Loucy (cell line): ENCODE results near the gene PLN.

Source experiments
- H2AFZ ChIP-seq: fragments of 200-600 bp; sonication (generic); 2 replicates; pipeline ENCODE4 v1.6.0; 2016; ENCODE audit warnings: antibody characterized with exemption, mild to moderate bottlenecking, low read length, moderate library complexity
- H3F3A ChIP-seq: fragments of 200-600 bp; 2 replicates; pipeline ENCODE4 v1.6.0; 2016; ENCODE audit warnings: antibody characterized with exemption, low read depth, mild to moderate bottlenecking
- H3K27me3 ChIP-seq: fragments of 200-600 bp; sonication (generic); 2 replicates; pipeline ENCODE4 v1.6.1; 2014; ENCODE audit warnings: low read length, mild to moderate bottlenecking; ENCODE audit not compliant: insufficient read depth, poor library complexity, severe bottlenecking
- H3K36me3 ChIP-seq: fragments of 200-600 bp; sonication (generic); 2 replicates; pipeline ENCODE4 v1.6.1; 2016; ENCODE audit warnings: low read length; ENCODE audit not compliant: insufficient read depth
- H3K4me1 ChIP-seq: fragments of 200-600 bp; sonication (generic); 2 replicates; pipeline ENCODE4 v1.5.1; 2014; ENCODE audit warnings: low read length, mild to moderate bottlenecking; ENCODE audit not compliant: insufficient read depth, poor library complexity, severe bottlenecking
- H3K4me2 ChIP-seq: fragments of 200-600 bp; sonication (generic); 2 replicates; pipeline ENCODE4 v1.6.0; 2014; ENCODE audit warnings: antibody characterized with exemption, low read length, low read depth, mild to moderate bottlenecking; ENCODE audit not compliant: poor library complexity, severe bottlenecking
- H3K4me3 ChIP-seq: fragments of 200-600 bp; sonication (generic); 2 replicates; pipeline ENCODE4 v1.5.1; 2014; ENCODE audit warnings: low read length, mild to moderate bottlenecking, mixed read lengths; ENCODE audit not compliant: poor library complexity, severe bottlenecking
- H3K79me2 ChIP-seq: fragments of 200-600 bp; sonication (generic); 2 replicates; pipeline ENCODE4 v1.6.1; 2014; ENCODE audit warnings: low read length; ENCODE audit not compliant: insufficient read depth
- H3K9ac ChIP-seq: fragments of 200-600 bp; sonication (generic); 2 replicates; pipeline ENCODE4 v1.6.0; 2014; ENCODE audit warnings: mild to moderate bottlenecking, low read depth, low read length, moderate library complexity; ENCODE audit not compliant: poor library complexity, severe bottlenecking
- H3K9me2 ChIP-seq: fragments of 200-600 bp; sonication (generic); replicated peaks from 2 replicates; pipeline ENCODE4 v1.6.1; 2016; ENCODE audit warnings: low read depth, low read length, mixed read lengths
- H3K9me3 ChIP-seq: fragments of 200-600 bp; sonication (generic); 2 replicates; pipeline ENCODE4 v1.6.1; 2014; ENCODE audit warnings: mild to moderate bottlenecking, antibody characterized with exemption, low read length, low read depth; ENCODE audit not compliant: insufficient read depth
- H4K20me1 ChIP-seq: fragments of 200-600 bp; sonication (generic); 2 replicates; pipeline ENCODE4 v1.6.0; 2014; ENCODE audit warnings: antibody characterized with exemption, low read length, mild to moderate bottlenecking; ENCODE audit not compliant: insufficient read depth, poor library complexity, severe bottlenecking
- CTCF ChIP-seq: fragments of 200-600 bp; sonication (generic); conservative IDR thresholded peaks from 2 replicates; pipeline ENCODE4 v1.5.1; 2014; ENCODE audit warnings: mild to moderate bottlenecking, antibody characterized with exemption, low read length
- EZH2phosphoT487 ChIP-seq: fragments of 200-600 bp; IDR thresholded peaks from 2 replicates; pipeline ENCODE4 v1.6.1; 2018; ENCODE audit warnings: antibody characterized with exemption, mild to moderate bottlenecking, moderate library complexity, borderline replicate concordance

PLN gene

DNA sequence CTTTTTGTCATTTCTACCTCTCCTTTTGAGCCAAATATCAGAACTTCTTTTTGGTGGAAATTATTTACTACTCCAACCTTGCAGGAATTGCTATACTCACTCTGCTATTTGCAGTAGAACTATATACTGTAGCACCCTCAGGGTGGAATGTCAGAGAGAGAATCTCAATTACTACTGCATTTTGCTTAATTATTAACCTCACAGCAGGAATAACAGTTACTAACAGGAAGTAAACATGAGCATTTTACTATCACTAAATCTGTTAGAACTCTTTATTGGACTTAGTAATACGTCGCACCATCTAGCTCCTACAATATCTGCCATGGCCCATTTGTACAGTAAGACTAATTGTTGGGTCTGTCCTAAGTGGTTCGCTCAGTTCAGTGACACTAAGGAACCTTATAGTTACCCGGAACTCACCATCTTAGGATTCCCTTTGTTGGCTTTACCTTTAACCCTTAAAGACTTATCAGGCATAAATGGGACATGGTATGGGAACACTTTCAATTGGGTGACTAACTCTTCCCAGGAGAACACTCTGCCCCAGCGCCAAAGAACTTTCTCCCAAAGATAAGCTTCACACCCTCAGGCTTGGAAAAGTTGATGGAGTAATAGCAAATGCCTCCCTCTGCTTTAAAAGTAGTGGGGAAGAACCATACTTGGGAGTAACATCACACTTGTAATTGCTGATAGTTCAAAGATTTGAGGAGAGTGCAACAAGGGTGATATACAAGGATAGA, 38.8 kb downstream of the PLN start:
- H3K9me3 ChIP-seq, result no peaks in the 10 kb centered on the region
- peaks cover 25% of the 10 kb centered on the region for H3K4me1 ChIP-seq
- no peaks in the 10 kb centered on the region for H3K9me2 ChIP-seq
- no peaks in the 10 kb centered on the region for H3F3A ChIP-seq
- peaks cover 6% of the 10 kb centered on the region for H3K36me3 ChIP-seq
- H3K79me2 ChIP-seq, result peaks cover 65% of the 10 kb centered on the region
- H4K20me1 ChIP-seq, result no peaks in the 10 kb centered on the region
- TF ChIP-seq CTCF (no peak), EZH2phosphoT487 (no peak)
- H3K4me2 ChIP-seq, result no peak overlapping the region
- no peaks in the 10 kb centered on the region for H3K27me3 ChIP-seq
- no peak overlapping the region for H3K9ac ChIP-seq
- H2AFZ ChIP-seq, result no peak overlapping the region
- no peak overlapping the region for H3K4me3 ChIP-seq

- no peak overlapping the region for H3K4me2 ChIP-seq
- H3K9me3 ChIP-seq, result no peaks in the 10 kb centered on the region
- peaks cover 25% of the 10 kb centered on the region for H3K4me1 ChIP-seq
- H3K36me3 ChIP-seq, result peaks cover 8% of the 10 kb centered on the region
- H2AFZ ChIP-seq, result no peak overlapping the region
- H4K20me1 ChIP-seq, result peaks cover 3% of the 10 kb centered on the region
- TF ChIP-seq EZH2phosphoT487, result no peak
- TF ChIP-seq CTCF, result no peak
- H3K4me3 ChIP-seq, result no peak overlapping the region
- H3K9me2 ChIP-seq, result no peaks in the 10 kb centered on the region
- H3K27me3 ChIP-seq, result no peaks in the 10 kb centered on the region
- peaks cover 71% of the 10 kb centered on the region for H3K79me2 ChIP-seq
- no peak overlapping the region for H3K9ac ChIP-seq
- no peaks in the 10 kb centered on the region for H3F3A ChIP-seq
Measured at GRCh38 chr6:118588626-118589025, 40.5 kb downstream of the PLN start.

GRCh38 chr6:118589186-118589585, 41.1 kb downstream of the PLN start:
- Histone ChIP-seq H4K20me1 (peaks cover 3% of the 10 kb centered on the region), H3K9me2 (no peaks in the 10 kb centered on the region), H3K27me3 (no peaks in the 10 kb centered on the region), H3K4me1 (peaks cover 25% of the 10 kb centered on the region), H3K9me3 (no peaks in the 10 kb centered on the region), H3F3A (no peaks in the 10 kb centered on the region), H3K36me3 (peaks cover 8% of the 10 kb centered on the region), H3K9ac (no peak overlapping the region), H3K4me3 (no peak overlapping the region), H3K4me2 (no peak overlapping the region), H3K79me2 (peaks cover 76% of the 10 kb centered on the region), H2AFZ (no peak overlapping the region)
- TF ChIP-seq EZH2phosphoT487, result no peak
- no peak for TF ChIP-seq CTCF
